Measurements from ENCODE around the gene LCNL1.
A peak's percentile ranks its signal among the peaks of the same experiment; 100 is the strongest.

Gene LCNL1

GRCh38 chr9:137012694-137013570 is 30.1 kb downstream of the LCNL1 start:
- no peak for DNase-seq (ENCODE audit: low spot score)

DNA sequence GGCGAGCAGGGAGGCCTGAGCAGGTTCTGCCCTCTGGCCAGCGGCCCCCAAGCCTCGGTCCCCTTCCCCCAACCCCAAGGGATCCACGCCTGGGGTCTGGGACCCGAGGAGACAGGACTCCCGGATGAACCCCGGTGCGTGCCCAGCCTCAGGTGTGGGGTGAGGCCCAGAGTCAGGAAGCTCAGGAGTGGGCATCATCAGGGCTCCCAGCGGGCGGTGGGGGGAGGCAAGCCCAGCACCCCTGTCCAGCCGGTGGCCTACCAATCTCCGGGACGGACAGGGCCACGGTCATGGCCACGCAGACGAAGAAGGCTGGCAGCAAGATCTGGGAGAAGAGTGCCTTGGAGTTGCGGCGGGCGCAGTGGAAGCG is 30.8 kb downstream of the LCNL1 start:
- DNase-seq (ENCODE audit: low spot score): no peak

- no peak for DNase-seq (ENCODE audit: low spot score)
These were observed 31.4 kb downstream of the LCNL1 start for GRCh38 chr9:137014166-137014565.

DNA sequence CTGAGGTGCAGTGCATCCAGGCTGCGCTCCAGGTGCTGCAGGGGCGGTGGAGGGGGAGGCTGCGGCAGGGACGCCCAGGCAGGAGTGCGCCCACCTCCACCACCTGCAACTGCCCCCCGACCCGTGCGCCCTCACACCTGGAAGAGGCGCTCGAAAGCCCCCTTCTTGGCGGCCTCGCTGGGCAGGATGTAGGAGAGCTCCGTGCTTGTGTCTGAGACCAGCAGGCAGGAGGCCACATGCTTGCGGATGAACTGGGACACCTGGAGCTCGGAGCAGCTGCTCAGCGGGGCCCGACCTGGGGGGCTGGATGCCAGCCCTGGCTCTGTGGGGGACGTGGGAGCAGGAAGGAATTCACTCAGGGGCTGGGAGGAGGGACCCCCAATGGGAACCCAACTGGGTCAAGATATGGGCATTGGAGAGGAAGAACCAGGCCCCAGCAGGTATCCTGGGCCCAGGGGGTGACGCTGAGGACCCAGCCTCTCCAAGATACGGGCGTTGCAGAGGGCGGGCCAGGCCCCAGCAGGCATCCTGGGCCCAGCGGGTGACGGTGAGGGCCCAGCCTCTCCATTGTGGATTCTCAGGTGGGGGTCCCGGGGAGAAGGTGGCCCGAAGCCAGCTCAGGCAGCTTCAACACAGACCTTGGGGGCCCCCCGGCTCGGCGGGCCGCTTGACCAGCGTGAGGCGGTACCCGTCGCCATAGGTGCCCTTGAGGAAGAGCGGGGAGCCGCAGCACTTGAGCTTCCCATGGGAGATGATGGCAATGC is 32.2 kb downstream of the LCNL1 start:
- DNase-seq (ENCODE audit: low spot score): no peak

DNA sequence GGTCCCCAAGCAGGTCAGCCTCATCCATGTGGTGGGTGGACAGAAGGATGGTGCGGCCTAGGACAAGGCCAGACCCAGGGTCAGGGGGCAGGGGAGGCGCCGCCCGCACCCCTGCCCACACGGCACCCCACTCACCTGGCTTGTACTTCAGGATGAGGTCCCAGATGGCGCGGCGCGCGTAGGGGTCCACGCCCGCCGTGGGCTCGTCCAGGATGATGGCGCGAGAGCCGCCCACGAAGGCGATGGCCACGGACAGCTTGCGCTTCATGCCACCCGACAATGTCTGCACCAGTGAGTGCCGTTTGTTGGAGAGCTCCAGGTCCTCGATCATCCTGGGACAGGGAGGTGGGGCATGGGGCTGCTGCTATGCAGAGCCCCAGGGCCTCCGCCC is 32.7 kb downstream of the LCNL1 start:
- no peak for DNase-seq (ENCODE audit: low spot score)

- no peak for DNase-seq (ENCODE audit: low spot score)
These were observed 33.2 kb downstream of the LCNL1 start for GRCh38 chr9:137015976-137016375.

GRCh38 chr9:137016436-137016835 is 33.6 kb downstream of the LCNL1 start:
- no peak for DNase-seq (ENCODE audit: low spot score)

DNA sequence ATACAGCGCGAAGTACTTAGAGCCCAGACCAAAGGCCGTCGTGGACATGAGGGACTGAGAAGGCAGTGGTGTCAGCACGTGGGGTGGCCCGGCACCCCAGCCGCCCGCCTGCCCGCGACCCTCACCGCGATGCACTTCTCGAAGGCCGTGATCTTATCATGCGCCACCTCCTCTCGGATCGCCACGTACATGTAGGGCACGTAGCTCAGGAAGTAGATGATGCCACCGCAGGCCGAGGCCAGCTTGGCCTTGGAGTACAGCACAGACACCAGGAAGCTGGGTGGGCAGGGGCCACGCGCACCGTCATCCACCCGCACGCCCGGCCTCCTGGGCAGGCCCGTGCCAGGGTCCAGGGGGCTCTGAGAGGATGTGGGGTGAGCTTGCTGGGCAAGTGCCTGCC is 34.3 kb downstream of the LCNL1 start:
- DNase-seq (ENCODE audit: low spot score): no peak

DNA sequence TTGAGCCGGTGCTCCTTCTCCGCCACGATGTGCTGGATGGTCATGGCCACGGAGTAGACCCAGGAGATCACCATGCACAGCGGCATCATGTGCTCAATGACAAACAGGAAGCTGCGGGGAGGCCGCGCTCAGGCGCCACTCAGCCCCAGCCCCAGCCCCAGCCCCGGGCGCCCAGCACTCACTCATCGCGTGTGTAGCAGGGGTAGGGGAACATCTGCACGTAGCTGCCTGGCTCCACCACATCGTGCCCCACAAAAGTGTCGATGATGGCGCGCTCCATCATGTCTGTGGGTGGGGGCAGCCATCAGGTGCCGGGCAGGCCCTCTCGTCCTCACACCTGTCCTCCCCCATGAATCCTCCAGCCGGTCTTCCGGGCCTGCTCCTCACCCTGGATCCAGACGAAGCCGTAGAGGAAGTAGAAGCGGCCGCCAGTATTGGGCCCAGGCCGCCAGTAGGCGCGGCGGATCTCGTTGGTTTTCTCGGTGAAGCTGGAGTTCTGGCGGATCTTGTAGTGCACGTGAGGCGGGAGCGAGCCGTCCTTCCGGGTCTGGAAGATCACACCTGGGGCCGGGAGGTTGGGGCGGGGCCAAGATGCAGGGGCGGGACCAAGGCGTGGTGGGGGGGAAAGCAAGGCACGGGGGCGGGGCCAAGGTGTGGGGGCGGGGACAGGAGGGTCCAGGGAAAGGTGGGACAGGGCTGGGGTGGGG is 35.2 kb downstream of the LCNL1 start:
- DNase-seq (ENCODE audit: low spot score): no peak

- no peak for DNase-seq (ENCODE audit: low spot score)
These were observed 36.2 kb downstream of the LCNL1 start for GRCh38 chr9:137018761-137019559.

GRCh38 chr9:137019891-137020683 is 37.3 kb downstream of the LCNL1 start:
- DNase-seq (ENCODE audit: low spot score): no peak

DNA sequence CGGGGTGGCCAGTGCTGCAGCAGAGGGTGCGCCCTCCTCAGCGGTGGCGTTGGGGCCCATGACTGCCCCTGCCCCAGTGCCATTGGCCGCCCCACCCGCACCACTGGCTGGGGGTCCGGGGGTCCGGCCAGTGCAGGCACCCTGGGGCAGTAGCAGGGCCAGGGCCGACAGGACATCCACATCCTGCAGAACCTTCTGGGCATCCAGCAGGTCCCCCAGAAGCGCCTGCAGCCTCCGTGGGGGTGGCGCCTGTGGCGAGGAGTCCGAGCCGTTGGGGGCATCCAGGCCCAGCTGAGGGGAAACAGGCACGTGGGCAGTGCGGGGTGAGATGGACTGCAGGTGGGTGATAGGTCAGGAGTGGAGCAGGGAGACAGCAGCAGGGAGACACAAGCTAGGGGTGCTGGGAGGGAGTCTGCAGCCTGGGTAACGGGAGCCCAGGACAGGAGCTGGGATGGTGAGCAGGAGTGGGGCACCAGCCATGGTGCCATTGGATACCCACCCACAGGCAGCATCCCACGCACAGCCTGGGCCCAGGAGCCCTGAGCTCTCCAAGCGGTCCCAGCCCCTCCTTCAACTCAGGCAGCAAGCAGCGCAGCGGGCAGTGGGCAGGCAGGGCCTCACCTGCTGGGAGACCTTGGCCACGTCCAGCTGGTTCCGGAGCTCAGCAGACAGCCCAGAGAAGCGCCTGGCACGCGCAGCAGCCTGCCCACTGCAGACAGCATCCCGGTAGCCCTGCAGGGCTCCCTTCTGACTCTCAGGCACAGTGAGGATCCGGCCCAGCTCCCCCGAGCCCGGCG is 38.2 kb downstream of the LCNL1 start:
- DNase-seq (ENCODE audit: low spot score): no peak

- DNase-seq (ENCODE audit: low spot score): no peak
These were observed 38.8 kb downstream of the LCNL1 start for GRCh38 chr9:137021568-137021978.

DNA sequence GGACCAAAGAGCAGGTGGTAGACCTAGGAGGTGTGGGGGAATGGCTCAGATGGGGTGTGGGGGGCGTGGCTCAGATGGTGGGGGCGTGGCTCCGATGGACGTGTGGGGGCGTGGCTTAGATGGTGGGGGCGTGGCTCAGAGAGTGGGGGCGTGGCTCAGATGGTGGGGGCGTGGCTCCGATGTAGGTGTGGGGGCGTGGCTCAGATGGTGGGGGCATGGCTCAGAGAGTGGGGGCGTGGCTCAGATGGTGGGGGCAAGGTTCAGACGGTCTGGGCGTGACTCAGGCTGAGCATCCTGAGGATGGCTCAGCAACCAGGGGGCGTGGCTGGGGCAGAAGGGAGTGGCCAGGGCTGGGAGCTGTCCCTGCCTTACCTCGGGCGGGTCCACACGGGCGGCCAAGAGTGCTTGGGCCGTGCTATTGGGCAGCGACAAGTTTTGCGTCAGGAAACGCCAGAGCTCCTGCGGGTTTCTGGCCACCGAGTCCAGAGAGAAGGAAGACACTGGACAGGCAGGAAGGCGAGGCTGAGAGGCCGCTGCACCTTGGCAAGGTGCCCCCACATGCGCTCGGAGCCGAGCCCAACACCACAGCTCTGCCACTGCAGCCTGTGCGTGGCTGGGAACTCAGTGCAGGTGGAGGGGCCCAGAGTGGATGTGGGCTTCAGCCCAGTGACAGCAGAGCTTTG is 39.3 kb downstream of the LCNL1 start:
- peak; percentile 90 for DNase-seq (ENCODE audit: low spot score)

GRCh38 chr9:137022662-137023008 is 39.8 kb downstream of the LCNL1 start:
- DNase-seq (ENCODE audit: low spot score): no peak

DNA sequence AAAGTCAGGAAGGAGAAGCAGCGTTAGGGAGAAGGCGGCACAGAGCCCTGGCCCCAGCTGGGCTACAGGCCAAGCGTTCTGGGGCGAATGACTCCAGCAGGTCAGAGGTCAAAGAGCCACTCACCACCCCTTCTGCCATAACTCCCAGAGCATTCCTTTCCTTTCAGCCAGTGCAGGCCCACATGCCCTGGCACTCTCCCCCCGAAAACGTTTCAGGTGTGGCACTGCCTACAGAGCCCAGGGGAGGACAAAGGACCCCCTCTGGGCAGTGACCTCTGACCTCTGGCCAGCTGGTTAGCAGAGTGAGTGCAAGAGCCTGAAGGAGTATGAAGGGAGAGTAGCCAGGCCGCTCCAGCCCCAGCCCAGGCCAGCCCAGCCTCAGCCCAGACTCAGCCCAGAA is 40.4 kb downstream of the LCNL1 start:
- DNase-seq (ENCODE audit: low spot score): no peak

DNA sequence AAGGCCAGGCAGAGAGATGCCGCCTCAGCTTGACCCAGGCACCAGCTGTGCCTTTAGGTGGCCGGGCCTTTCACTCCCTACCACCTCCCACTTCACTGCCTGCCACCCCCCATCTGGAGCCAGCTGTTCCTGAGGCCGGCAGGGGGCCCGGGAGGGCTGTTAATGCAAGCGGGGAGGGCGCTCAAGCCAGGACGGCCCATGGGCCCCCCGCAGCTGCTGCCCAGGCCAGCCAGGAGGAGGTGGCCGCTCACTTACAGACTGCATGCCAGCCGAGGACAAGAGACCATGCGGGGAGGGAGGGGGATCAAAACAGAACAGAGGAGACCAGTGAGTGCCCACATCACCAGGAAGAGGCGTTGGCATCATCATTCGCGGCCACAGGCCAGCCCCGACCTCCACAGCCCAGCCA is 40.8 kb downstream of the LCNL1 start:
- no peak for DNase-seq (ENCODE audit: low spot score)

DNA sequence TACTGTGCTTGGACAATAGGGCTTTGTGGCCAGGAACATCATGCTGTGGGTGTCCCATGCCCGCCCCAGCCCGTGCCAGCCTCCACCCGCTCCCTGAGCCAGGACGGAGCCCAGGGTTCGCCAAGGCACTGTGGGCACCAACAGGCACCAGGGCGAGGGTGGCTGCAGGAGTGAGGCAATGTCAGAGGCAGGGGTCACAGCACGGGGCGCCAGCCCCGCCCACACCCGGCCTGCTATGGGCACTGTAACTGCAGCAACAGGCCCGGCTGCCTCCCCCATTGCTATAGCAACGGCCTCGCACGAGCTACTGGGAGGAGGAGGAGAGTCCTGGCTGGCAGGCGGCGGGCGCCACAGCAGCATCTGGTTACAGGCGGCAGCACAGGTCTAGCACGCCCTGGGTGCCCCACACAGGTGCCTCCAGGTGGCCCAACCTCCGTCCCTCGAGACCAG is 42.7 kb downstream of the LCNL1 start:
- DNase-seq (ENCODE audit: low spot score): no peak

DNA sequence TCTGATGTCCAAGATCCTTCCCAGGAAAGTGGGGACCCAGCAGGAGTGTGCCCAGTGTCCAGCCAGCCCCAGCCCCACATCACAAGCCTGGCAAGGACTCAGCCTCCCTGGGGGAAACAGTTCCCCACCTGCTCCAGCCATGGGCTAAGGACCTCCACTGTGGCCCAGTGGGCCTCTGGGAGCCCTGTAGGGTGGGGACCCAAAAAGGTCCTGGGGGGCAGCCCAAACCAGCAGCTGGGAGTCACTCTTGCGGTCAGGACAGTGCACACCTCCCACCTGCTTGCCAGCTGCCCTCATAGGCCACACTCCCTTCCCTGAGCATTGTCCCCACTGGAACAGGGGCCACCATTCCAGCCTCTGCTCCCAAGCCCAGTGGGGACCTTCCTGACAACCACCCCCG is 43.6 kb downstream of the LCNL1 start:
- no peak for DNase-seq (ENCODE audit: low spot score)

DNA sequence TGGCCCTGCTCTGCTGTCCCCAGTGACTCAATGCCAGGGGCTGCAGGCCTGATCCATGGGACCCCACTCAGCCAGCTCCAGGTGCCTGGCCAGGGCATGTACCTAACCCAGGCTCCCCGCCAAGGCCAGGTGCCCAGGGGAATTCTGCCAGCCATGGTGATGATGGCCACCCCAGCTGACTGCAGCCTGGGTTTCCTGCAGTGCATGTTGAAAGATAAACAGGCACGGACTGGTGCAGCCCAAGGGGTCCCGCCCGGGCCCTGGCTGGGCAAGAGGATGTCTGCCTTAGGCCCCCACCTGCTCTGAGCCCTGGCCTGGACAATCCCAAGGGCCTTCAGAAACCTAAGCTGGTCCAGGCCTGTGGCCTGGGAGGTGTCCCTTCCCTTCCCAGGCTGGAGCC is 44.0 kb downstream of the LCNL1 start:
- DNase-seq (ENCODE audit: low spot score): no peak

Measured in HuH-7 (cell line).